Measurements from ENCODE around the gene CRTAP. TPM values are rescaled to one million over a fixed set of nuclear protein-coding genes. Genes with fewer than 3 reads are reported as not detected.

Gene CRTAP
- total RNA-seq, 2 donors from 2014 or later = 164 to 166 TPM

DNA sequence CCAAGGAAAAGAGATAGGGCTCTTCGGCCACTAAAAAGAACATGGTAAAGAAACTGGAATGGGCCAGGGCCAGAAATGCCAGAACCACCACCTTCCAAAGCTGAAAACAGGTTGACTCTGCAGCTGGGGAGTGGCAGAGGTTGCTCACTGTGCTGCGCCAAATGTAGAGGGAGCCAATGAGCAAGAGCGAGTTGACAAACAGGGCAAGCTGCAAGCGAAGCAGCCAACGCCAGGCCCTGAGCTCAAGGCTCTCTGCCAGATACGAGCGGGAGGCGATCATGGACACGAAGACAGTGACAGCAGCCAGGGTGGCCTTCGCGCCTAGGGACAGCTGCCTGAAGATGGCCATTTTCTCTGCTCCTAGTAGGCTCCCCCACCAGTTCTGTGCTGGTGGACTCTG is 20.0 kb upstream of the CRTAP start:
- peaks cover 10% of the 10 kb centered on the region for H3K4me1 Mint-ChIP-seq
- no peaks in the 10 kb centered on the region for H3K9me3 Mint-ChIP-seq
- no peaks in the 10 kb centered on the region for H3K27me3 Mint-ChIP-seq (ENCODE audit: insufficient read depth)
- no peak overlapping the region for H3K27ac ChIP-seq (ENCODE audit: low read depth, low read length)
- H3K36me3 Mint-ChIP-seq (ENCODE audit: low read depth) = peaks cover 24% of the 10 kb centered on the region
- peaks cover 2% of the 10 kb centered on the region for H3K4me1 ChIP-seq (ENCODE audit: control insufficient read depth, insufficient read depth, low read length)
- H3K27ac Mint-ChIP-seq = no peak overlapping the region
- H3K4me3 ChIP-seq (ENCODE audit: low read length) = no peak overlapping the region
- H3K27me3 ChIP-seq (ENCODE audit: control insufficient read depth, insufficient read depth, low read length, poor library complexity, severe bottlenecking) = no peaks in the 10 kb centered on the region
- WGBS, 2 experiments (ENCODE audit: insufficient coverage in 1 of 2, insufficient read length in 1 of 2) = 93 to 97% methylated on average over 11 of the region's 11 CpGs
- no peak overlapping the region for H3K4me3 Mint-ChIP-seq
- no peaks in the 10 kb centered on the region for H3K9me3 ChIP-seq (ENCODE audit: control insufficient read depth, low read length)
- DNase-seq = peak; percentile 66
- peaks cover 30% of the 10 kb centered on the region for H3K36me3 ChIP-seq (ENCODE audit: control insufficient read depth, insufficient read depth, low read length)
- no peak overlapping the region for H3K9ac ChIP-seq (ENCODE audit: extremely low read depth, low read length, poor library complexity, severe bottlenecking)
- TF ChIP-seq, protein P1, sequence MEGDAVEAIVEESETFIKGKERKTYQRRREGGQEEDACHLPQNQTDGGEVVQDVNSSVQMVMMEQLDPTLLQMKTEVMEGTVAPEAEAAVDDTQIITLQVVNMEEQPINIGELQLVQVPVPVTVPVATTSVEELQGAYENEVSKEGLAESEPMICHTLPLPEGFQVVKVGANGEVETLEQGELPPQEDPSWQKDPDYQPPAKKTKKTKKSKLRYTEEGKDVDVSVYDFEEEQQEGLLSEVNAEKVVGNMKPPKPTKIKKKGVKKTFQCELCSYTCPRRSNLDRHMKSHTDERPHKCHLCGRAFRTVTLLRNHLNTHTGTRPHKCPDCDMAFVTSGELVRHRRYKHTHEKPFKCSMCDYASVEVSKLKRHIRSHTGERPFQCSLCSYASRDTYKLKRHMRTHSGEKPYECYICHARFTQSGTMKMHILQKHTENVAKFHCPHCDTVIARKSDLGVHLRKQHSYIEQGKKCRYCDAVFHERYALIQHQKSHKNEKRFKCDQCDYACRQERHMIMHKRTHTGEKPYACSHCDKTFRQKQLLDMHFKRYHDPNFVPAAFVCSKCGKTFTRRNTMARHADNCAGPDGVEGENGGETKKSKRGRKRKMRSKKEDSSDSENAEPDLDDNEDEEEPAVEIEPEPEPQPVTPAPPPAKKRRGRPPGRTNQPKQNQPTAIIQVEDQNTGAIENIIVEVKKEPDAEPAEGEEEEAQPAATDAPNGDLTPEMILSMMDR (conservative IDR thresholded peaks at IDR 0.05) = no peak

DNA sequence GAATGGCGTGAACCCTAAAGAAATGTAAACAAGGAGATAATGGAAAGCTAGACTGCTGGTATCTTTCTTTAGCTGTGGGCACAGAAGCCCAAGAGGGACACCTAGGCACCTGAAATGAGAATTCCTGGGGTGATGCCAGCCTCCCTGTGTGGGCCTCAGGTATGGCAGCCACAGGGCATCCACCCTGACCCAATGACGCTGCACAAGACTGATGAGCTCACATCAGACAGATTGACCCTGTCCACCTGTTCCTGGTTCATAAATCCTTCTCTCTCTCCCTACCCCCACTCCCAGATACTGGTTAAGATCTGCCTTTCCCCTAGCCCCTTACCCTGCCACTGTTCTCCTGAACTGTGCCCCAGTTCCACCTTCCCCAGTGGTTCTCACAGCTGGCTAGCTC is 18.4 kb upstream of the CRTAP start:
- Histone ChIP-seq H3K27ac (ENCODE audit: low read depth, low read length) (no peak overlapping the region), H3K4me3 (ENCODE audit: low read length) (peak overlapping the region; percentile 98), H3K4me1 (ENCODE audit: control insufficient read depth, insufficient read depth, low read length) (peaks cover 2% of the 10 kb centered on the region), H3K9me3 (ENCODE audit: control insufficient read depth, low read length) (no peaks in the 10 kb centered on the region), H3K9ac (ENCODE audit: extremely low read depth, low read length, poor library complexity, severe bottlenecking) (no peak overlapping the region), H3K27me3 (ENCODE audit: control insufficient read depth, insufficient read depth, low read length, poor library complexity, severe bottlenecking) (no peaks in the 10 kb centered on the region), H3K36me3 (ENCODE audit: control insufficient read depth, insufficient read depth, low read length) (peaks cover 20% of the 10 kb centered on the region)
- Mint-ChIP-seq H3K4me1 (peaks cover 10% of the 10 kb centered on the region), H3K36me3 (ENCODE audit: low read depth) (peaks cover 23% of the 10 kb centered on the region), H3K27me3 (ENCODE audit: insufficient read depth) (no peaks in the 10 kb centered on the region), H3K27ac (no peak overlapping the region), H3K4me3 (peak overlapping the region; percentile 94), H3K9me3 (no peaks in the 10 kb centered on the region)
- WGBS, 2 experiments (ENCODE audit: insufficient coverage in 1 of 2, insufficient read length in 1 of 2) = 97 to 100% methylated on average over 1 to 2 of the region's 2 CpGs
- TF ChIP-seq, protein P1 (conservative IDR thresholded peaks at IDR 0.05) = no peak
- no peak for DNase-seq

DNA sequence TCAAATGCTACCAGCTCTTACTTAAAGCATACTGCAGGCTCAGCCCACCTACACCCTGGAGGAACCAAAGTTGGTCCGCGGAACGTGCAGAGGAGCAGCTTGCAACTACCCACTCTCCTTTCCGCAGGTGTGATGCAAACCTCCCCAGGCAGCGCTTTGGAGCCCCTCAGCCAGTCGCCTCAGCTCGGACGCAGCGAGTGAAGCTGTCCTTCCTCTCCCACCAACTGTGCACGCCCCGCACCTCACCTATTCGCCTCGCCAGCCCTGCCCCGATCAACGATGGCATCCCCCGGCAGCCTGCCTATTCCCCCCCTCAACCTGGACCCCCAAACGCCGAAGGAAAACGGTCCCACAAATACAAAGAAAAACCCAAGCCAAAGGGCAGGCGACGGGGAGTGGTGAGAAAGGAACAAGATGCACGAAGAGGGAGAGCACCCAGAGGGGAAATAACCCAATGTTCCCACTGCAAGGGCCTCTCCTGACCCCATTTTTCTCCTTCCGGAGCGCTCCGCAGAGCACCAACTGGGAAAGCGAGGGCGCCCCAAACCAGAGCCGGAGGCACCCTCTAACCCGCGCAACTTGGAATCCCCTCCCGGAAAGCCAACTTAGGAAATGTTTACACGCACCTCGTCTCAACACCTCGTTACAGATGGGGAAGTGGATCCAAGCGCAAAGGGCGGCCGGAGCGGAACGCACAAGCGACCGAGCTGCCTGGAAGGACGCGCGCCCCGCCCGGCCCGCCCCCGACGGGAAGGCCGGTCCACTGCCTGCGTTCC is 17.5 kb upstream of the CRTAP start:
- H3K4me3 Mint-ChIP-seq = peak overlapping the region; percentile 94
- H3K9me3 Mint-ChIP-seq = no peaks in the 10 kb centered on the region
- peaks cover 10% of the 10 kb centered on the region for H3K4me1 Mint-ChIP-seq
- 0% methylated on average over 12 to 51 of the region's 51 CpGs for WGBS, 2 experiments (ENCODE audit: insufficient coverage in 1 of 2, insufficient read length in 1 of 2)
- Histone ChIP-seq H3K9me3 (ENCODE audit: control insufficient read depth, low read length) (no peaks in the 10 kb centered on the region), H3K27me3 (ENCODE audit: control insufficient read depth, insufficient read depth, low read length, poor library complexity, severe bottlenecking) (no peaks in the 10 kb centered on the region), H3K36me3 (ENCODE audit: control insufficient read depth, insufficient read depth, low read length) (peaks cover 12% of the 10 kb centered on the region), H3K4me3 (ENCODE audit: low read length) (peak overlapping the region; percentile 98), H3K9ac (ENCODE audit: extremely low read depth, low read length, poor library complexity, severe bottlenecking) (peak overlapping the region; percentile 83), H3K4me1 (ENCODE audit: control insufficient read depth, insufficient read depth, low read length) (peaks cover 2% of the 10 kb centered on the region), H3K27ac (ENCODE audit: low read depth, low read length) (no peak overlapping the region)
- TF ChIP-seq, protein P1 (conservative IDR thresholded peaks at IDR 0.05) = no peak
- peaks cover 16% of the 10 kb centered on the region for H3K36me3 Mint-ChIP-seq (ENCODE audit: low read depth)
- DNase-seq = peak; percentile 80
- no peaks in the 10 kb centered on the region for H3K27me3 Mint-ChIP-seq (ENCODE audit: insufficient read depth)
- H3K27ac Mint-ChIP-seq = peak overlapping the region; percentile 87
